Astrocyte of the cerebellum (primary cell): Measurements from ENCODE around the gene MASP2.
"Not testable (repeated sequence)": the region's sequence is repeated elsewhere in the genome, so short reads cannot be mapped to it uniquely, and the experiment has no call there.

Experiments
- DNase-seq: peaks from one replicate; pipeline ENCODE4 v3.0.0-alpha.2; 2011; ENCODE audit warnings: low read depth
- H3K4me3 ChIP-seq: 2 replicates; pipeline ENCODE4 v1.5.1; 2011; ENCODE audit warnings: mild to moderate bottlenecking, low read depth, low read length, moderate library complexity
- CTCF ChIP-seq: IDR thresholded peaks from 2 replicates; pipeline ENCODE4 v1.5.1; 2012; ENCODE audit warnings: low read length, low read depth, moderate library complexity, mild to moderate bottlenecking; ENCODE audit errors: missing control alignments
- in situ Hi-C: cut with HindIII; loops from 2 replicates; pipeline ENCODE4 v1.10.0; 2017; ENCODE audit warnings: low sequenced_read_pairs

The MASP2 gene

GRCh38 chr1:11026052-11026451 lies 21.0 kb downstream of the MASP2 start:
- DNase-seq, result no peak
- in situ Hi-C loops, result no loop called here
- no peak overlapping the region for H3K4me3 ChIP-seq
- TF ChIP-seq CTCF, result no peak

GRCh38 chr1:11025618-11026017 lies 21.4 kb downstream of the MASP2 start:
- DNase-seq, result no peak
- in situ Hi-C loops, result no loop called here
- H3K4me3 ChIP-seq, result no peak overlapping the region
- TF ChIP-seq CTCF, result no peak

- no peak overlapping the region for H3K4me3 ChIP-seq
- no peak for TF ChIP-seq CTCF
- DNase-seq, result no peak
- in situ Hi-C loops, result no loop called here
These were observed 22.2 kb downstream of the MASP2 start for GRCh38 chr1:11024874-11025203.

GRCh38 chr1:11024154-11024873 lies 22.7 kb downstream of the MASP2 start:
- no peak for DNase-seq

GRCh38 chr1:11023201-11023600 lies 23.8 kb downstream of the MASP2 start:
- H3K4me3 ChIP-seq, result no peak overlapping the region
- in situ Hi-C loops, result no loop called here
- no peak for TF ChIP-seq CTCF
- DNase-seq, result no peak

More at GRCh38 chr1:11024154-11024873, 22.7 kb downstream of the MASP2 start:
- H3K4me3 ChIP-seq, result no peak overlapping the region
- in situ Hi-C loops, result no loop called here
- no peak for TF ChIP-seq CTCF

GRCh38 chr1:11019971-11020370 lies 27.1 kb downstream of the MASP2 start:
- TF ChIP-seq CTCF, result no peak
- in situ Hi-C loops, result no loop called here
- DNase-seq, result no peak
- no peak overlapping the region for H3K4me3 ChIP-seq

GRCh38 chr1:11019358-11019757 lies 27.7 kb downstream of the MASP2 start:
- in situ Hi-C loops, DNase-seq: not testable (repeated sequence)

More at GRCh38 chr1:11019358-11019757, 27.7 kb downstream of the MASP2 start:
- H3K4me3 ChIP-seq, result not testable (repeated sequence)
